GOT3 (cell line): ENCODE results near the gene ALG3.

Experiments used
- DNase-seq: peaks from one replicate; lab custom pipeline; 2025; ENCODE audit warnings: mixed read lengths; lab: John Stamatoyannopoulos, UW

Gene ALG3

GRCh38 chr3:184259878-184260723, 11.3 kb upstream of the ALG3 start:
- no peak for DNase-seq

GRCh38 chr3:184259396-184259877, 10.7 kb upstream of the ALG3 start:
- no peak for DNase-seq

GRCh38 chr3:184258926-184259325, 10.2 kb upstream of the ALG3 start:
- DNase-seq = no peak

GRCh38 chr3:184257083-184257915, 8.5 kb upstream of the ALG3 start:
- no peak for DNase-seq

- no peak for DNase-seq
Observed at GRCh38 chr3:184255291-184256039, 6.7 kb upstream of the ALG3 start.

- peak; percentile 67 for DNase-seq
Observed at GRCh38 chr3:184250167-184250828, 1.5 kb upstream of the ALG3 start.

GRCh38 chr3:184249412-184250166, 827 bp upstream of the ALG3 start, which contains the start of gene EEF1AKMT4:
Gene EEF1AKMT4, plus strand, starts transcription at chr3:184249672. Its CDS starts 23 bp downstream, at chr3:184249695.
- DNase-seq = peak; percentile 94

- no peak for DNase-seq
Observed at GRCh38 chr3:184242297-184242685, 6.5 kb downstream of the ALG3 start.

GRCh38 chr3:184241447-184242296, 7.1 kb downstream of the ALG3 start:
- DNase-seq = no peak

GRCh38 chr3:184241141-184241446, 7.7 kb downstream of the ALG3 start:
- DNase-seq = no peak

- no peak for DNase-seq
Observed at GRCh38 chr3:184240384-184241140, 8.2 kb downstream of the ALG3 start.

GRCh38 chr3:184239708-184240107, 9.1 kb downstream of the ALG3 start:
- DNase-seq = no peak

GRCh38 chr3:184239221-184239620, 9.5 kb downstream of the ALG3 start:
- no peak for DNase-seq

- DNase-seq = no peak
Observed at GRCh38 chr3:184238246-184238818, 10.4 kb downstream of the ALG3 start.

- no peak for DNase-seq
Observed at GRCh38 chr3:184237807-184238206, 11.0 kb downstream of the ALG3 start.

- no peak for DNase-seq
Observed at GRCh38 chr3:184237211-184237610, 11.6 kb downstream of the ALG3 start.

- DNase-seq = no peak
Observed at GRCh38 chr3:184236636-184237035, 12.1 kb downstream of the ALG3 start.

- DNase-seq = no peak
Observed at GRCh38 chr3:184236033-184236410, 12.7 kb downstream of the ALG3 start.
